Ishikawa (cell line): ENCODE results near the gene DCUN1D2.

Experiments
- CEBPB ChIP-seq: IDR thresholded peaks from 2 replicates; pipeline ENCODE4 v1.6.1; 2012
- CREB1 ChIP-seq: IDR thresholded peaks from 2 replicates; pipeline ENCODE4 v1.6.1; 2012; ENCODE audit warnings: low read depth
- EGR1 ChIP-seq: IDR thresholded peaks from 2 replicates; pipeline ENCODE4 v1.6.1; 2012
- EP300 ChIP-seq: IDR thresholded peaks from 2 replicates; pipeline ENCODE4 v1.6.1; 2012; ENCODE audit warnings: borderline replicate concordance
- FOXM1 ChIP-seq: IDR thresholded peaks from 2 replicates; pipeline ENCODE4 v1.6.1; 2012; ENCODE audit warnings: low read depth, borderline replicate concordance
- MAX ChIP-seq: IDR thresholded peaks from 2 replicates; pipeline ENCODE4 v1.6.1; 2012
- NFIC ChIP-seq: IDR thresholded peaks from 2 replicates; pipeline ENCODE4 v1.6.1; 2012
- RAD21 ChIP-seq: IDR thresholded peaks from 2 replicates; pipeline ENCODE4 v1.6.1; 2012; ENCODE audit warnings: low read depth
- REST ChIP-seq: IDR thresholded peaks from 2 replicates; pipeline ENCODE4 v1.6.1; 2012; ENCODE audit warnings: low read depth, mild to moderate bottlenecking
- TAF1 ChIP-seq: IDR thresholded peaks from 2 replicates; pipeline ENCODE4 v1.6.1; 2012; ENCODE audit warnings: low read depth, mild to moderate bottlenecking
- TCF12 ChIP-seq: IDR thresholded peaks from 2 replicates; pipeline ENCODE4 v1.6.1; 2012; ENCODE audit warnings: low read depth
- TEAD4 ChIP-seq: IDR thresholded peaks from 2 replicates; pipeline ENCODE4 v1.6.1; 2012
- USF1 ChIP-seq: IDR thresholded peaks from 2 replicates; pipeline ENCODE4 v1.6.1; 2012
- YY1 ChIP-seq: IDR thresholded peaks from 2 replicates; pipeline ENCODE4 v1.6.1; 2012; ENCODE audit warnings: low read depth
- ZBTB7A ChIP-seq: IDR thresholded peaks from 2 replicates; pipeline ENCODE4 v1.6.1; 2012; ENCODE audit warnings: low read depth

Gene DCUN1D2

GRCh38 chr13:113534236-113534860, 43.8 kb upstream of the DCUN1D2 start:
- no peak for TF ChIP-seq REST
- no peak for TF ChIP-seq FOXM1
- TF ChIP-seq USF1 = no peak
- TF ChIP-seq TAF1 = no peak
- TF ChIP-seq NFIC = no peak
- TF ChIP-seq ZBTB7A = no peak
- no peak for TF ChIP-seq CEBPB
- no peak for TF ChIP-seq YY1
- TF ChIP-seq EGR1 = no peak
- no peak for TF ChIP-seq EP300
- no peak for TF ChIP-seq RAD21
- no peak for TF ChIP-seq TEAD4
- no peak for TF ChIP-seq TCF12
- TF ChIP-seq MAX = no peak
- no peak for TF ChIP-seq CREB1

GRCh38 chr13:113533161-113533840, 42.8 kb upstream of the DCUN1D2 start:
- TF ChIP-seq FOXM1 (no peak), CEBPB (no peak), ZBTB7A (no peak), RAD21 (no peak), USF1 (no peak), NFIC (no peak), EP300 (no peak), REST (no peak), YY1 (no peak)

- TF ChIP-seq REST (no peak), YY1 (no peak), TAF1 (no peak), MAX (no peak), CEBPB (no peak), TEAD4 (peak; percentile 93), ZBTB7A (peak; percentile 58; the same call in 1 of the 2 replicates)
Measured at GRCh38 chr13:113532156-113532806, 41.8 kb upstream of the DCUN1D2 start.

- no peak for TF ChIP-seq YY1
- TF ChIP-seq TCF12 = no peak
- TF ChIP-seq NFIC = no peak
- TF ChIP-seq EGR1 = no peak
- no peak for TF ChIP-seq CREB1
- TF ChIP-seq RAD21 = no peak
- TF ChIP-seq FOXM1 = no peak
- TF ChIP-seq USF1 = no peak
- TF ChIP-seq EP300 = no peak
- TF ChIP-seq MAX = no peak
- TF ChIP-seq TAF1 = no peak
- no peak for TF ChIP-seq REST
- no peak for TF ChIP-seq ZBTB7A
- TF ChIP-seq CEBPB = no peak
- TF ChIP-seq TEAD4 = no peak
Measured at GRCh38 chr13:113531041-113531873, 40.7 kb upstream of the DCUN1D2 start.
